WI38 (cell line): ENCODE measurements around the gene PI4KA.
"Not testable (repeated sequence)": the region's sequence is repeated elsewhere in the genome, so short reads cannot be mapped to it uniquely, and the experiment has no call there.

ENCODE experiments used
- H3K4me3 ChIP-seq: 2 replicates; pipeline ENCODE4 v1.5.1; 2011; ENCODE audit warnings: low read depth, mild to moderate bottlenecking, control low read depth, low read length
- CTCF ChIP-seq: IDR thresholded peaks from 2 replicates; pipeline ENCODE4 v1.5.1; 2012; ENCODE audit warnings: low read depth, mild to moderate bottlenecking, control low read depth, low read length

The PI4KA gene

GRCh38 chr22:20858615-20859416, at the start of gene PI4KA, which contains the start of gene SNAP29:
PI4KA (minus strand) TSS chr22:20858811; CDS start chr22:20858725, 86 bp downstream.
SNAP29 (plus strand) TSS chr22:20859007; CDS start chr22:20859111, 104 bp downstream.
- peak within 1 kb of the TSS; percentile 81 for H3K4me3 ChIP-seq
- TF ChIP-seq CTCF, result no peak

GRCh38 chr22:20906387-20906767, 47.8 kb upstream of the PI4KA start:
- H3K4me3 ChIP-seq, result no peak overlapping the region
- TF ChIP-seq CTCF, result no peak

GRCh38 chr22:20905415-20906386, 47.1 kb upstream of the PI4KA start:
- TF ChIP-seq CTCF, result no peak
- no peak overlapping the region for H3K4me3 ChIP-seq

GRCh38 chr22:20904980-20905355, 46.4 kb upstream of the PI4KA start:
- no peak overlapping the region for H3K4me3 ChIP-seq
- no peak for TF ChIP-seq CTCF

GRCh38 chr22:20904008-20904979, 45.7 kb upstream of the PI4KA start:
- no peak overlapping the region for H3K4me3 ChIP-seq
- no peak for TF ChIP-seq CTCF

GRCh38 chr22:20903093-20903492, 44.5 kb upstream of the PI4KA start:
- no peak overlapping the region for H3K4me3 ChIP-seq
- no peak for TF ChIP-seq CTCF

GRCh38 chr22:20901093-20902033, 42.8 kb upstream of the PI4KA start:
- not testable (repeated sequence) for H3K4me3 ChIP-seq
